Chondrocyte (in vitro differentiated cells): Measurements from ENCODE around the gene LRIG2. TPM values are rescaled to one million over a fixed set of nuclear protein-coding genes. Genes with fewer than 3 reads are reported as not detected.
A peak's percentile ranks its signal among the peaks of the same experiment; 100 is the strongest.
"Not testable (repeated sequence)": the region's sequence is repeated elsewhere in the genome, so short reads cannot be mapped to it uniquely, and the experiment has no call there.

Experiments
- DNase-seq: peaks from one replicate; pipeline ENCODE4 v3.0.0; 2021; ENCODE audit warnings: mixed read lengths, low spot score
- H3K27ac Mint-ChIP-seq: one replicate; pipeline ENCODE4 v1.8.0; 2021; ENCODE audit warnings: mild to moderate bottlenecking, moderate library complexity, mixed read lengths; ENCODE audit not compliant: unreplicated experiment
- H3K27me3 Mint-ChIP-seq: 2 replicates; pipeline ENCODE4 v1.8.0; 2021; ENCODE audit warnings: low read depth, mixed read lengths
- H3K36me3 Mint-ChIP-seq: 2 replicates; pipeline ENCODE4 v1.8.0; 2021; ENCODE audit warnings: low read depth, mixed read lengths
- H3K4me1 Mint-ChIP-seq: 2 replicates; pipeline ENCODE4 v1.8.0; 2021; ENCODE audit warnings: low read depth, mild to moderate bottlenecking, mixed read lengths
- H3K4me3 Mint-ChIP-seq: one replicate; pipeline ENCODE4 v1.8.0; 2021; ENCODE audit warnings: mild to moderate bottlenecking, moderate library complexity, mixed read lengths; ENCODE audit not compliant: unreplicated experiment
- H3K9me3 Mint-ChIP-seq: 2 replicates; pipeline ENCODE4 v1.8.0; 2021; ENCODE audit warnings: low read depth, mixed read lengths
- total RNA-seq: library from RNA; stranded (reverse); gene quantifications from 3 replicates; pipeline ENCODE4 v1.2.1, GENCODE V29; 2021
- TF ChIP-seq, protein P1 (sequence below): fragments of 200-600 bp; sonication (generic); IDR thresholded peaks from 2 replicates; pipeline ENCODE4 v1.5.0; 2021; ENCODE audit warnings: antibody characterized with exemption, mild to moderate bottlenecking, moderate library complexity

LRIG2 gene
- total RNA-seq, 1 donor from 2014 or later = 10.7 TPM

DNA sequence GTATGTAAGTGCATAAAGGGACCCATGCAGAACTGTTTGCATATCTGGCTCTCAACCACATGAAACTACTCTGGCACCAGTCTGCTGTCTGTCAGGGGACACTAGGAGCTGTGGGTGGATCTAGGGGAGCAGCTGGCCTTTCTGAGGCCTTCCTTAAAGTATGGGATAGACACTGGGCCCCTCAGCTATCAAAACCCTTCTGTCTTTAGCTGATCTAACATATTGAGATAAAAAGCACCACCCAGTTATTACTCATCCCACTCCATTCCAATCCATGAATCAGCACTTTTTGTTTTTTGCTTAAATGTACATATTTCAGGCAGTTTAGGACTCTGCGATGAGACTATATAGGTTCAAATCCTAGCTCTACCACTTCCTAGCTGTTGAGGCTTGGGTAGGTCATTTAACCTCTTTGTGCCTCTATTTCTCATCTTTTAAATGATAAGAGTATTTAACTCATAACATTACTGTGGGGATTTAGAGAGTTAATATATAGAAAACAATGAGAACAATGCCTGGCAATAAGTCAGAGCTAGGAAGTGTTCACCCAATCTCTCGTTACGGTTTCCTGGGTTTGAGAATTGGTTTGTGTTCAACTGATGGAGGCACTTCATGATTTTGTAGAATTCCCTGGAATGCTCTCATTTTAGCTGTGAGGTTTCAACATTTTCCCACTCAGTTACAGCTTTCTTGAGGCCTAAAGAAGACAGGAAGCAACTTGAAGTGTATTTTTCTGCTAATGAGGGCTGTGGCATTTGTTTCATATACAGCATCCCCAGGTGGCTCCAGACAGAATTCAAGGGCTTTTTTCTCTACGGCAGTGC lies 68.9 kb downstream of the LRIG2 start:
- H3K4me3 Mint-ChIP-seq = no peak overlapping the region
- H3K4me1 Mint-ChIP-seq = peaks cover 41% of the 10 kb centered on the region
- no peaks in the 10 kb centered on the region for H3K36me3 Mint-ChIP-seq
- H3K27me3 Mint-ChIP-seq = no peaks in the 10 kb centered on the region
- H3K27ac Mint-ChIP-seq = peak overlapping the region; percentile 83
- no peak for DNase-seq
- TF ChIP-seq, protein P1, sequence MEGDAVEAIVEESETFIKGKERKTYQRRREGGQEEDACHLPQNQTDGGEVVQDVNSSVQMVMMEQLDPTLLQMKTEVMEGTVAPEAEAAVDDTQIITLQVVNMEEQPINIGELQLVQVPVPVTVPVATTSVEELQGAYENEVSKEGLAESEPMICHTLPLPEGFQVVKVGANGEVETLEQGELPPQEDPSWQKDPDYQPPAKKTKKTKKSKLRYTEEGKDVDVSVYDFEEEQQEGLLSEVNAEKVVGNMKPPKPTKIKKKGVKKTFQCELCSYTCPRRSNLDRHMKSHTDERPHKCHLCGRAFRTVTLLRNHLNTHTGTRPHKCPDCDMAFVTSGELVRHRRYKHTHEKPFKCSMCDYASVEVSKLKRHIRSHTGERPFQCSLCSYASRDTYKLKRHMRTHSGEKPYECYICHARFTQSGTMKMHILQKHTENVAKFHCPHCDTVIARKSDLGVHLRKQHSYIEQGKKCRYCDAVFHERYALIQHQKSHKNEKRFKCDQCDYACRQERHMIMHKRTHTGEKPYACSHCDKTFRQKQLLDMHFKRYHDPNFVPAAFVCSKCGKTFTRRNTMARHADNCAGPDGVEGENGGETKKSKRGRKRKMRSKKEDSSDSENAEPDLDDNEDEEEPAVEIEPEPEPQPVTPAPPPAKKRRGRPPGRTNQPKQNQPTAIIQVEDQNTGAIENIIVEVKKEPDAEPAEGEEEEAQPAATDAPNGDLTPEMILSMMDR = no peak
- H3K9me3 Mint-ChIP-seq = no peaks in the 10 kb centered on the region

DNA sequence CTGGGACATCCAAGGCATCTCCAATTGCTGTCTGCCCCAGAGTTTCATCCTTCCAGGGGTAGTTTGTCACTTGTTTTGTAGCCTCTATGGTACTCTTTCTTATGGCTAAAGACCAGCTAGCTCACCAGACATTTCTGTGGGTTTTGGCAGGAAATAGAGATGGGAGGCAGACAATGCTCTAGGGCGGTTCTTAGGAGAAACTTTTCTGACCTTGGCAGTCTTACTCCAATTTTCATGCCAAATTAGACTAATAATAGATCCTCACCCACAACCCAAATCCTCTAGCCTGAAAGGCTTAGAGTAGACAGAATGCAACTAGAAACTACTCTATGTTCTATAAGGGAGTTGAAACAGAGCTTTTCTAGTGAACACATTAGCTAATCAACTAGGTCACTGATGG lies 69.8 kb downstream of the LRIG2 start:
- Mint-ChIP-seq H3K27me3 (no peaks in the 10 kb centered on the region), H3K9me3 (no peaks in the 10 kb centered on the region), H3K36me3 (no peaks in the 10 kb centered on the region), H3K27ac (no peak overlapping the region), H3K4me1 (peaks cover 45% of the 10 kb centered on the region), H3K4me3 (no peak overlapping the region)
- DNase-seq = no peak
- TF ChIP-seq, protein P1 = no peak

DNA sequence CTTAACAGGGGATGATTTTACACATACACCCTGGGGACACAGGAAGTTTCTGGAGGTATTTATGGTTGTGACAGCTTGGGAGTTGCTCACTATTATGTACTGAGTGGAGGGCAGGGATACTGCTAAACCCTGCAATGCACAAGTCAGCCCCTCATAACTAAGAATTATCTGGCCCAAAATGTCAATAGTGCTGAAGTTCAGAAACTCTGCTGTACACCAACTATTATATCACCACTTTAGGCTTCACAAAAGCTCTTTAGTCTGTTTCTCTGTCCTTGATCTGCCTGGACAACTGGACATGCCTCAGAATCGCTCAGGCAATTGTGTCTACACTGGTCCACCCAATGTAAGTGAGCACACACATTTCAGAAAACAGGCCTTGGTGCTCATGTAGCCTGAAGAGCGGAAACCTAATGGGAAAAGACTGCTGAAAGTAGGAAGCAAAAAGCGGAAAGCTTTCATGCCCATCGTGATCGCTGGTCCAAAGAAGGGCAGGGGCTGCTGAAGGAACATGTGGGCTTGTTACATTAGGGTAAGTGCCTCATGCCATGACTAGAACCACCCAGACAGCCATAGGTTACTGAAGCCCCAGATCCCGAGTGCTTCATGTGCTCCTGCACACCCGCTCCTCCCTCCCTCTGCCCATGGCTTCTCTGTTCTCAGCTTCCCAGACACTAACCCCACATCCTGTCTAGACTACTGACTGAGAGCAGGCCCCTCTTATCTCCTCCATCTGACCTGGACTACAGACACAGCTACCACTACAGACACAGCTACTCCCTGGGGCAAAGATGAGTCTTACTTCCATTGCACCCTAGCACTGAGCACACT lies 73.5 kb downstream of the LRIG2 start:
- H3K27ac Mint-ChIP-seq = peak overlapping the region; percentile 61
- H3K4me3 Mint-ChIP-seq = no peak overlapping the region
- TF ChIP-seq, protein P1 = no peak
- H3K27me3 Mint-ChIP-seq = no peaks in the 10 kb centered on the region
- no peaks in the 10 kb centered on the region for H3K9me3 Mint-ChIP-seq
- DNase-seq = no peak
- peaks cover 36% of the 10 kb centered on the region for H3K4me1 Mint-ChIP-seq
- no peaks in the 10 kb centered on the region for H3K36me3 Mint-ChIP-seq

DNA sequence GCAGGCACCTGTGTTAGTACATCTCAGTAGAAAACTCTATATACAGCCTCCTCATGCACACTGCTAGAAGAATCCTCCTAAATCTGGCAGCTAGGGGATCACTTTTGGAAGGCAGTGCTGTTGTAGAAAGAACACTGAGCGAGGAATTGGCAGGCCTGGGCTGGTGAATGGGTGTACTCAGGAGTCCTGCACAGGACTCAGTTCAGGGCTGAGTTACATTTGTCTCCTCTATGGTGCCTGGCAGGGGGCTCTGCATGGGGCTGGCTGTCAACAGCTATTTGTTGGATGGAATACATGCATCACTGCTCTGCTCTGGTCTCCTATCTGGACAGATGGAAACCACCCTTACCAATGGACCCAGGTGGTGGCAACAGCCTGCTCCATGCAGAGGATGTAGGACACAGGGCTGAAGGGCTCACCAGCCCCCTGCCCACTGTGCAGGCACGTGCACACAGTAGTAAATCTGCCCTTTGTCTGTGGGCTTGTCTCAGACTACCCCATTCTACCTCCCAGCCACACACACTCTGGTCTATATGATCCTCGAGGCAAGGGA lies 74.2 kb downstream of the LRIG2 start:
- Mint-ChIP-seq H3K4me3 (no peak overlapping the region), H3K4me1 (peaks cover 29% of the 10 kb centered on the region), H3K9me3 (no peaks in the 10 kb centered on the region), H3K27ac (no peak overlapping the region), H3K36me3 (no peaks in the 10 kb centered on the region), H3K27me3 (no peaks in the 10 kb centered on the region)
- TF ChIP-seq, protein P1 = no peak
- no peak for DNase-seq

DNA sequence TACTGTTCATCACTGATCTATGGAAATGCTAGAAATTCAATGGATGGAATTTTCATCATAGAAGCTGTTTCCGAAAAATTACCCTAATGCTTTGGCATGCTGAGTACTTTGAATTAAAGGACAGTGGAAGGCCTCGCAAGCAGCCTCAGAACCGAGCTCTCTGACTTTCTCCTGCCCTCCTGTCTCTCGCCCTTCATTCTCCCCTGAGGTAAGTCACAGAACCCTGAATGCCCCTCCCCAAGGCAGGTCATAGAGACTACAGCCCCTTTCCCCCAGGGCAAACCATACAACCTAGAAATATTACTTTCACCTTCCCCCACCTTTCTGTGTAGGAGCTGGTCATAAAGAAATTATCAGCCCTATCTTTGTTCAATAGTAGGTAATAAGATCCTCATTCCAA lies 74.8 kb downstream of the LRIG2 start:
- Mint-ChIP-seq H3K36me3 (no peaks in the 10 kb centered on the region), H3K27ac (no peak overlapping the region), H3K9me3 (no peaks in the 10 kb centered on the region), H3K4me3 (no peak overlapping the region), H3K4me1 (peaks cover 23% of the 10 kb centered on the region), H3K27me3 (no peaks in the 10 kb centered on the region)
- TF ChIP-seq, protein P1 = no peak
- DNase-seq = no peak

DNA sequence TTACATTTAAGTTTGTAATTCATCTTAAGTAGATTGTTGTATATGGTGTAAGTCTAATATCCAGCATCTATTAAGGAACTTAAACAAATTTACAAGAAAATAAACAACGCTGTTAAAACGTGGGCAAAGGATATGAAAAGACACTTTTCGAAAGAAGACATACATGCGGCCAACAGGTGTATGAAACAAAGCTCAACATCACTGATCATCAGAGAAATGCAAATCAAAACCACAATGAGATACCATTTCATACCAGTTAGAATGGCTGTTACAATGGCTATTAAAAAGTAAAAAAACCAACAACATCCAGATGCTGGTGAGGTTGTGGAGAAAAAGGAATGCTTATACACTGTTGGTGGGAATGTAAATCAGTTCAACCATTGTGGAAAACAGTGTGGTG lies 77.5 kb downstream of the LRIG2 start:
- DNase-seq, H3K27ac Mint-ChIP-seq, H3K9me3 Mint-ChIP-seq, H3K4me3 Mint-ChIP-seq, H3K27me3 Mint-ChIP-seq, H3K36me3 Mint-ChIP-seq: not testable (repeated sequence)
- H3K4me1 Mint-ChIP-seq = peaks cover 12% of the 10 kb centered on the region
